Measurements from ENCODE around the gene WDR83.
"Not testable (repeated sequence)": the region's sequence is repeated elsewhere in the genome, so short reads cannot be mapped to it uniquely, and the experiment has no call there.

WDR83 gene

DNA sequence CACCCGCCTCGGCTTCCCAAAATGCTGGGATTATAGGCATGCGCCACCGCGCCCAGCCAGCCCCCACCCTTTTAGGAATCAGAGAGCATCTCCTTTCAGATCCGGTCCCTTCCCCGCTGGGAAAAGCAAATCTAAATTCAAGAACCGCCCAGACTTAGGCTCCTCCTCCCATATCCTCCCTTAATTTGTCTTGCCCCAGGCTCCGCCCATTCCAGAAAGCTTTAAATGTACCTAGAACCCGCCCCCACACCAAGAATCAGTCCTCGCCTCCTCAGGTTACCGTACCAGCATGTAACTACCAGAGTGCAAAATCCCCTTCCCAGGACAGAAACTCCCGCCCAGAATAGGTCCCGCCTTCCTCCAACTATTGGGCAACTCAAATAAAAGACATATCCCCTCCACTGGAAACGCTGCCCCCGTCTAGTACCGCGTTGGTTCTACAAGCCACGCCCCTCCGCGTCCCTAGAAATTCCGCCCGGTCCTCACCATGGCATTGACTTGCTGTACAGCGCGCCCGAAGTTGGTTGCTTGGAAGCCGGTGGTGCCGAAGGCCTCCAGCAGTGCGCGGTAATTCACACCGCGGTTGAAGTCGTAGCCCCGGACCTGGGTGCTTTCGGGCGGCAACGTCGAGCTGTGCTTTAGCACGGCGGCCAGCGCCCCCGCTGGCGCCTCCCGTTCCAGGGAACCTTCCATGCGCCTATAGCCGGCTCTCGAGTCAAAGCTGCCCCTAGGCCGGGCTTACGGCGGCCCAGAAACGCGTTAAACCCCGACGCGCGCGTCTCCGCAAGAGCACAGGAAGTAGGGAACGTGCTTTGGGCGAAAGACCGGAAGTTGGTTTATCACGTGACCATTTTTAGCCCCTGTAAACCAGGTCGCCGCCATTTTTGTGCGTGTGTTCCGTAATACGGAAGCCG is 14.7 kb downstream of the WDR83 start, which contains the start of gene DHPS:
DHPS (minus strand) TSS at position 807 of the 914 bp plus-strand sequence; CDS start at position 693, 114 bp downstream.
- peak; percentile 70 to 80 (median 73) for DNase-seq (ENCODE audit: low read depth in 2 of 3, low spot score in 2 of 3)

DNA sequence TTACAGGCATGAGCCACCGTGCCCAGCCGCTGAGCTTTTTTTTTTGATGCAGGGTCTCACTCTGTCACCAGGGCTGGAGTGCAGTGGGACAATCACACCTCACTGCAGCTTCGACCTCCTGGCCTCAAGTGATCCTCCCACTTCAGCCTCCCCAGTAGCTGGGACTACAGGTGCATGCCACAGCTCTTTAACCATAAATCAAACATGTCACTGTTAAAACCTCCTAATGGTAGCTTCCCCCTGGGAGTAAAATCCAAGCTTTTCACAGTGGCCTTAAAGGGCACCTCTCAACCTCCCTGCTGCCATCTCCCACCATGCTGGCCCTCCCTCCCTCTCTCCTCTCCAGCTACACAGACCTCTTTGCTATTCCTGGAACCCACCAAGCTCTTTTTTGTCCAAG is 19.2 kb downstream of the WDR83 start:
- no peak for DNase-seq (ENCODE audit: low read depth in 2 of 3, low spot score in 2 of 3)

- DNase-seq (ENCODE audit: low read depth in 2 of 3, low spot score in 2 of 3), result no peak
Observed at GRCh38 chr19:12687496-12688196, 21.0 kb downstream of the WDR83 start, which contains the start of gene GNG14. Gene GNG14, plus strand, starts transcription at chr19:12687998. Its CDS starts 51 bp downstream, at chr19:12688049.

DNA sequence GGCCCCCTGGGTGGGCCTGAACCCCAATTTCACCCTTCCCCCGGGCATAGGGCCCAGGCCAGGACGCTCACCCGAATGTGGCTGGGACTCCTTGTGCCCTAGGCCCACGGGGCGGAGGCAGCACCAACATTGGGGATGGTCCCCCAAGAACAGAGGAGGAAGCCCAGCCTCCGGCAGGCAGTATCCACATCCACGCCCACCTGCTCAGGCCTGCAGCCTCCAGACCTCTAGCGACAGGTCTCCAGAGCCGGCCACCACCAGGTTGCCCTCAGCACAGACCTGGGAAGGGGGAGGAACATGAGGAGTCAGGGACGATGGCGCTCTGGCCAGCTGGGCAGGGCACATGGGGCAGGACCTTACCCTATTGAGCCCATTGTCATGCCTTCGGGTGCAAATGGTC is 22.4 kb downstream of the WDR83 start:
- DNase-seq (ENCODE audit: low read depth in 2 of 3, low spot score in 2 of 3), result no peak

DNA sequence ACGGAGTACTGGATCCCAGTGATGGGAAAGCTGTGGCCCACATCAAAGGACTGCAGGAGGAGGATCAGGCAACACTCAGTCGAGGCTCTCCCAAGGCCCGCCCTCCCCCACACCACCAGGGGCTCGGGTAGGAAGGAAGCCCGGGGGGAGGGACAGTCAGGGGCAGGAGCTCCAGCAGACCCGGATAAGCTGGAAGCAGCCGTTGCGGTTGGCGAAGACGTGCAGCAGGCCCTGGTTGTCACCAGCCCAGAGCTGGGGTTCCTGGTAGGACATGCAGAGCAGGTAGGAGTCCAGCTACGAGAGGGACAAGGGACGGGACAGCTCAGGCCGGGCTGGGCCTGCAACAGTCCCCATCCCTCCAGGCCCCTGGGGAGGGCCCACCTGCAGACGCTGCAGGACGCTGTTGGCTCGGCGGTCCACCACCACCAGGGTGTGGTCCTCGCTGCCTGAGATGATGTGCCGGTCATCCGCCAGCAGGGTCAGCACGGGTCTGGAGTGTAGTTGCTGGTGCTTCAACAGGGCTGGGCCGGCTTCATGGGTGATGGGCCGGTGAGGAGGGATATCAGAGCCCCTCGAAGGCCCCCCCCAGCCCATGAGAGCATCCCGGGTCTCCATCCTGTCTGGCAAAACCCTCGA is 23.1 kb downstream of the WDR83 start:
- DNase-seq (ENCODE audit: low read depth in 2 of 3, low spot score in 2 of 3), result no peak

GRCh38 chr19:12692960-12693359 is 26.4 kb downstream of the WDR83 start:
- DNase-seq (ENCODE audit: low read depth in 2 of 3, low spot score in 2 of 3), result no peak

DNA sequence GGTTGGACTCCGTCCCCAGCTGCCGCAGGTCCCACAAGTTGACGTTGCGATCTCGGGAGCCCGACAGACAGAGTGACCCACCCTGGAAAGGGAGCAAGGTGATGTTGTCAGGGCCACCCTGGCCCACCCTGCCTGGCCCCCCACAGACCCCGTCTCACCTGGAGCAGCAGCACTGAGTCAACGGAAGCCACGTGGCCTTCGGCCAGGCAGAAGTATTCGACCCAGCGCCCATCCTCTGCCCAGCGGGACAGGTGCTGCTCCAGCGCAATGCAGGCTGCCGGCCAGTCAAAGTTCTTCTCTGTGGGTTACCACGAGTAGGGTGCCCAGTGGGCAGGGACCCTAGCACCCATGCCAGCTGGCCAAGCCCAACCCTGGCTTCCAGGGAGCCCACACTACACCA is 28.0 kb downstream of the WDR83 start:
- no peak for DNase-seq (ENCODE audit: low read depth in 2 of 3, low spot score in 2 of 3)

GRCh38 chr19:12695096-12695495 is 28.5 kb downstream of the WDR83 start:
- DNase-seq (ENCODE audit: low read depth in 2 of 3, low spot score in 2 of 3), result no peak

DNA sequence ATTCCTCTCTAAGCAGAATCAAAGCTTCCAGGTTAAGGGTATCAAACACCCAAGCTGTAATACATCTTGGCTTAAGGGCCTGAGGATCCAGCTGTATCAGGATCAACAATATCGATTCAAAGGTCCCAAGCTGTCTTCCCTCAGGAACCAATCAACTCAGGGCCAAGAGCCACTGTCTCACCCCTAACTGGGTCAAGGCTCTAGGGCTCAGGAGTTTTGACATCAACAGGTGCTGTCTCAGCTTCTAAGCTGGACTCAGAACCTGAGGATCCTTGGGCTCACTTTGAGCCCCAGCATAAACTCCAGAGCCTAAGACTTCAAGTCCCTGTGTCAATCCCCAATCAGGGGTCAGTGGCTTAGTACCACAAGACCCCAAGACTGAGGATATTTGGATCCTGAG is 28.9 kb downstream of the WDR83 start:
- no peak for DNase-seq (ENCODE audit: low read depth in 2 of 3, low spot score in 2 of 3)

GRCh38 chr19:12695997-12696365 is 29.4 kb downstream of the WDR83 start:
- DNase-seq (ENCODE audit: low read depth in 2 of 3, low spot score in 2 of 3), result peak in 2 of 3 experiments; percentile 11 to 20

- DNase-seq (ENCODE audit: low read depth in 2 of 3, low spot score in 2 of 3), result peak; percentile 90 to 100 (median 99)
Observed at GRCh38 chr19:12696366-12697335, 30.0 kb downstream of the WDR83 start, which contains the start of gene FBXW9. Gene FBXW9, minus strand, starts transcription at chr19:12696631. Its CDS starts 50 bp downstream, at chr19:12696581.

DNA sequence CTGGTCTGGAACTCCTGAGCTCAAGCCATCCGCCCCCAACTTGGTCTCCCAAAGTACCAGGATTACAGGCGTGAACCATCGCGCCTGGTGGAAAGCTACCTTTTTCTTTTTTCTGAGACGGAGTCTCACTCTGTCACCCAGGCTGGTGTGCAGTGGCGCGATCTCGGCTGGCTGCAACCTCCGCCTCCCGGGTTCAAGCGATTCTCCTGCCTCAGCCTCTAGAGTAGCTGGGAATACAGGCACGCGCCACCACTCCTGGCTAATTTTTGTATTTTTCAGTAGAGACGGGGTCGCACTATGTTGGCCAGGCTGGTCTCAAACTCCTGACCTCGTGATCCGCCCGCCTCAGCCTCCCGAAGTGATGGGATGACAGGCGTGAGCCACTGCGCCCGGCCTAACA is 30.8 kb downstream of the WDR83 start:
- DNase-seq (ENCODE audit: low read depth in 2 of 3, low spot score in 2 of 3), result not testable (repeated sequence)

GRCh38 chr19:12698138-12698537 is 31.5 kb downstream of the WDR83 start:
- no peak for DNase-seq (ENCODE audit: low read depth in 2 of 3, low spot score in 2 of 3)

GRCh38 chr19:12701596-12702282 is 35.1 kb downstream of the WDR83 start:
- no peak for DNase-seq (ENCODE audit: low read depth in 2 of 3, low spot score in 2 of 3)

DNA sequence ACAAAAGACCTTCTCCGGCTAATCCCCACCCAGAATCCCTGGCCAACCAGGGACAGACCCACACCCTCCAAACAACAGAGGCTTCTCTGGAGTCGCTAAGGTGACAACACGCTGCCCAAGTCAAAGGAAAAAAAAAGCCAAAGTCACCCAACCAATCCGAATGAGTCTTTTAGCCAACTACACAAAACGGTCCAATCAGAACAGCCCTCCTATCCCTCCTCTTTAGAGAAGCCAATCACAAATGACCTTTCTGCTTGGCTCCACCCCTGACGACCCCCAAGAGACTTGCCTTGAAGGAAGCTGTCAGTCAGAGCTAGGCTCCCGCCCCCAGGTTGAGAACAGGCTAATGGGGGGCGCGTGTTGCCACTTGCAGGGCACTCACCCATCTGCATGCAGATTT is 36.4 kb downstream of the WDR83 start:
- DNase-seq (ENCODE audit: low read depth in 2 of 3, low spot score in 2 of 3), result peak in 1 of 3 experiments; percentile 27

GRCh38 chr19:12705169-12705568 is 38.6 kb downstream of the WDR83 start:
- DNase-seq (ENCODE audit: low read depth in 2 of 3, low spot score in 2 of 3), result no peak

- no peak for DNase-seq (ENCODE audit: low read depth in 2 of 3, low spot score in 2 of 3)
Observed at GRCh38 chr19:12705654-12706331, 39.2 kb downstream of the WDR83 start.

DNA sequence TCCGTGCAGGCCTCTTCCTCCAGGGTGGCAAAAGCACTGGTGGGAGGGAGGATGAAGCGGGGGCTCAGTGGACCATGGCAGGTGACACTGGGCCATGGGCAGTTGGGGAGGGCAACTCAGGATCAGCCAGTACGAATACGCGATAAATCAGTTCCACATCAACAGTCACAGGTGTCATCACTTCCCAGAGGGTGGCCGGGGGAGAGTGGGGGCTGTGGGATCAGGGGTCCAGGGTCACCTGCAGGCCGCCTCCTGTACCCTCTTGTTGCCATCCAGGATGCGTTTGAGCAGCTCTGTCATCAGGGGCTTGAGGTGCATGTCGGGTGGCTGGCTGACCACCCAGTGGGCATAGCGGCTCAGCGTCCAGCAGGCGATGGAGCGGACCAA is 39.7 kb downstream of the WDR83 start:
- DNase-seq (ENCODE audit: low read depth in 2 of 3, low spot score in 2 of 3), result no peak

DNA sequence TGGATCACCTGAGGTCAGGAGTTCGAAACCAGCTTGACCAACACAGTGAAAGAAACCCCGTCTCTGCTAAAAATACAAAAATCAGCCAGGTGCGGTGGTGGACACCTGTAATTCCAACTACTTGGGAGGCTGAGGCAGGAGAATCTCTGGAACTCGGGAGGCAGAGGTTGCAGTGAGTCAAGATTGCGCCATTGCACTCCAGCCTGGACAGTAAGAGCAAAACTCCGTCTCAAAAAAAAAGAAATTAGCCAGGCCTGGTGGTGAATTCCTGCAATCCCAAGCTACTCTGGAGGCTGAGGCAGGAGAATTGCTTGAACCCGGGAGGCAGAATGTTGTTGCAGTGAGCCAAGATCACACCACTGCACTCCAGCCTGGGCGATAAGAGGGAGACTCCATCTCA is 42.0 kb downstream of the WDR83 start:
- DNase-seq (ENCODE audit: low read depth in 2 of 3, low spot score in 2 of 3), result no peak

Data from activated CD8-positive, alpha-beta memory T cell treated with anti-CD3 and anti-CD28 coated beads for 48 hours (primary cell).